ENCODE data around the gene CLBA1. TPM values are rescaled to one million over a fixed set of nuclear protein-coding genes. Genes with fewer than 3 reads are reported as not detected.

CLBA1 gene
- total and polyA plus RNA-seq, 9 of the 15 experiments (the other 6 are each of a cell fraction or from before 2014, with no cell fraction given) = 0.04 to 3.9 (median 2.6) TPM

DNA sequence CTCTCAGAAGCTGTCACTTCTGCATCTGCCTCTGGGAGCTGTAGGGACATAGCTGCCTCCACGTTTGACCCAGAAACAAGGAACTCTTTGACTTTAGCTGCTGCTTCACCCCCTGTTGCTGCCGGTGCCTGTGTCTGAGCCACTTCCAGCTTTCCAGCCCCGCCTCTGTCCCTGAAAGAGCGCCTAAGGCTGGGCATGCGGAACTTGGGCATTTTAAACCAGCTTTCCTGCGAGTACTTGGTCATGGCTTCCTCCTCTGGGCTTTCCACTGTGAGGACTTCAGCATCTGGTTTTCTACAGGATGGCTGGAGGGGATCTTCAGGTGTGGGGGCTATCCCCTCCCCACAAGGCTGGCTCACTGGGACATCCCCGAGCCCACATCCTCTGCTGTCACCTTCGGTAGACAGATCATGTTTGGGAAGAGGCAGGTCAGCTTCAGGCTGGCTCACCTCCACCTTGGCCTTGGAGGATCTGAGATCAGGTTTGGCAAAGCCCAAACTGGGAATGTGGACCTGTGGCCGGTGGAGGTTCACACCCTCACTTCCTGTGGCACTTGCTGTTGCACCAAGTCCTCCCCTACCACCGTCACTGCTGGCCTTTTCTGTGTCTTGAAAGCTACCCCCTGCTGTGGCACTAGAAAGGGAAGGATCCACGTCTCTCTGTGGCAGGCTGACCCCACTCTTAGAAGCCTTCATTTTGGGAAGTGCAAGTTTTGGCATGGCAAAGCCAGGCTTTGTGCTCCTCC lies 45.8 kb upstream of the CLBA1 start:
- in situ Hi-C loops (cut with MboI) (no loop called here), intact Hi-C loops (cut with micrococcal nuclease) (loop anchor here (1.0 kb wide), 1 partner anchor 44 kb away; no protein-coding TSS in a partner anchor)
- FAIRE-seq (no peak), ATAC-seq (no peak), DNase-seq (ENCODE audit: extremely low read depth in 1 of 4, low spot score in 3 of 4) (no peak)
- Histone ChIP-seq H4K20me1 (replicated peaks; ENCODE audit: control insufficient read depth, insufficient read depth, low read length) (no peaks in the 10 kb centered on the region; the same call in 1 of the 2 replicates), H3K9ac (ENCODE audit: insufficient read depth in 1 of 2, low read depth in 2 of 2, low read length in 2 of 2) (no peak overlapping the region), H3K79me2 (ENCODE audit: control insufficient read depth, insufficient read depth, low read length) (no peaks in the 10 kb centered on the region), H3K27me3 (ENCODE audit: control insufficient read depth in 2 of 2, insufficient read depth in 2 of 2, low read length in 2 of 2) (peaks cover 5 to 57% of the 10 kb centered on the region in 2 experiments; a peak in 4 of 5 replicates), H3K4me1 (replicated peaks in 1 of 2; ENCODE audit: control insufficient read depth in 2 of 2, insufficient read depth in 2 of 2, low read length in 2 of 2) (no peaks in the 10 kb centered on the region; a peak in 1 of 5 replicates), H3K36me3 (ENCODE audit: control insufficient read depth, insufficient read depth, low read length) (no peaks in the 10 kb centered on the region), H2AFZ (ENCODE audit: low read depth, low read length) (no peak overlapping the region), H3K4me2 (ENCODE audit: insufficient read depth, low read length) (no peak overlapping the region), H3K4me3 (no peak overlapping the region), H3K9me1 (ENCODE audit: control insufficient read depth, insufficient read depth, low read length) (no peaks in the 10 kb centered on the region), H3K27ac (ENCODE audit: extremely low read depth, low read depth, low read length) (no peak overlapping the region), H3K9me3 (replicated peaks; ENCODE audit: control insufficient read depth, insufficient read depth, low read depth, low read length) (no peaks in the 10 kb centered on the region)
- BruUV-seq (replicated peaks) = no TSS peak
- 0% methylated on average over 6 of the region's 11 CpGs for WGBS (ENCODE audit: insufficient coverage, low coverage, missing lambda C conversion rate)
- TF ChIP-seq ZNF140 (CRISPR knock-in tag; IDR thresholded peaks at IDR 0.05) = no peak
- no peak for TF ChIP-seq ILF3 (IDR thresholded peaks at IDR 0.05; ENCODE audit: borderline replicate concordance)
- TF ChIP-seq ZNF263 (CRISPR knock-in tag; IDR thresholded peaks at IDR 0.05; ENCODE audit: borderline replicate concordance) = no peak
- ChIA-PET POLR2A (interaction anchor here (0.6 to 0.7 kb wide), 2 partner anchors 12 to 32 kb away, joined by 3 read pairs; no protein-coding TSS in a partner anchor), CTCF (ENCODE audit: low intra/inter-chr PET ratio) (no interaction called here)

DNA sequence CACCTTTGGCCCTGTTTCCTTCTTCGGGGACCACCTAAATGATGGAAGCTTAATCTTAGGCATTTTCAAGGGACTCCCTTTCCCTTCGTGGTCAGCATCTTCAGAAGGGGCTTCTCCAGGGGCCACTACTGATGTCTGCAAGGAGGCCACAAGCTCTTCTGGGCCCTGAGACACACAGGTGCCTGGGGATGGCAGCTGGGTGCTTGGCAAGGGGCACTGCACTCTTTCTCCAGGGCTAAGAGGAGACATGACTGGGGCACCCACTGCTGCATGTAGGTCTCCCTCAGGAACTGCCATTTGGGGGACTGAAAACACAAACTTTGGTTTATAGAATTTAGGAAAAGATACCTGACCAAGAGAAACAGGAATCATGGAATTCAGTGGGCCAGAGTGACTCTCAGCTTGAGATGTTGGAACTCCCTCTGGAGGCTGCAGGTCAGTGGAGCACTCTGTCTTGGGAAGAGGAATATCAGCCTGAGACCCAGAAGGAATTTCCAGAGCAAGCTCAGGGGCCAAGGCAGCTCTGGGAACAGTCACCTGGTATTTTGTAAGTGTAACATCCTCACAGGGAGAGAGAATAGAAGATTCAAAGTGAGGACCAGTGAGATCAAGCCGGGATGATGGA lies 45.0 kb upstream of the CLBA1 start:
- no peak overlapping the region for H2AFZ ChIP-seq (ENCODE audit: low read depth, low read length)
- H3K4me2 ChIP-seq (ENCODE audit: insufficient read depth, low read length) = no peak overlapping the region
- no TSS peak for BruUV-seq (replicated peaks)
- no peaks in the 10 kb centered on the region for H3K36me3 ChIP-seq (ENCODE audit: control insufficient read depth, insufficient read depth, low read length)
- DNase-seq (ENCODE audit: extremely low read depth in 1 of 4, low spot score in 3 of 4) = no peak
- no peak for ATAC-seq
- no peaks in the 10 kb centered on the region; the same call in 1 of the 2 replicates for H4K20me1 ChIP-seq (replicated peaks; ENCODE audit: control insufficient read depth, insufficient read depth, low read length)
- H3K9me3 ChIP-seq (replicated peaks; ENCODE audit: control insufficient read depth, insufficient read depth, low read depth, low read length) = no peaks in the 10 kb centered on the region
- in situ Hi-C loops (cut with MboI) = no loop called here
- no peak overlapping the region for H3K4me3 ChIP-seq
- H3K27me3 ChIP-seq (ENCODE audit: control insufficient read depth in 2 of 2, insufficient read depth in 2 of 2, low read length in 2 of 2) = peaks cover 5 to 53% of the 10 kb centered on the region in 2 experiments; a peak in 4 of 5 replicates
- CTCF ChIA-PET (ENCODE audit: low intra/inter-chr PET ratio) = no interaction called here
- no peaks in the 10 kb centered on the region for H3K9me1 ChIP-seq (ENCODE audit: control insufficient read depth, insufficient read depth, low read length)
- no peaks in the 10 kb centered on the region; a peak in 1 of 5 replicates for H3K4me1 ChIP-seq (replicated peaks in 1 of 2; ENCODE audit: control insufficient read depth in 2 of 2, insufficient read depth in 2 of 2, low read length in 2 of 2)
- no peak for FAIRE-seq
- H3K79me2 ChIP-seq (ENCODE audit: control insufficient read depth, insufficient read depth, low read length) = no peaks in the 10 kb centered on the region
- POLR2A ChIA-PET = no interaction called here
- no peak overlapping the region for H3K27ac ChIP-seq (ENCODE audit: extremely low read depth, low read depth, low read length)
- TF ChIP-seq, protein P1, sequence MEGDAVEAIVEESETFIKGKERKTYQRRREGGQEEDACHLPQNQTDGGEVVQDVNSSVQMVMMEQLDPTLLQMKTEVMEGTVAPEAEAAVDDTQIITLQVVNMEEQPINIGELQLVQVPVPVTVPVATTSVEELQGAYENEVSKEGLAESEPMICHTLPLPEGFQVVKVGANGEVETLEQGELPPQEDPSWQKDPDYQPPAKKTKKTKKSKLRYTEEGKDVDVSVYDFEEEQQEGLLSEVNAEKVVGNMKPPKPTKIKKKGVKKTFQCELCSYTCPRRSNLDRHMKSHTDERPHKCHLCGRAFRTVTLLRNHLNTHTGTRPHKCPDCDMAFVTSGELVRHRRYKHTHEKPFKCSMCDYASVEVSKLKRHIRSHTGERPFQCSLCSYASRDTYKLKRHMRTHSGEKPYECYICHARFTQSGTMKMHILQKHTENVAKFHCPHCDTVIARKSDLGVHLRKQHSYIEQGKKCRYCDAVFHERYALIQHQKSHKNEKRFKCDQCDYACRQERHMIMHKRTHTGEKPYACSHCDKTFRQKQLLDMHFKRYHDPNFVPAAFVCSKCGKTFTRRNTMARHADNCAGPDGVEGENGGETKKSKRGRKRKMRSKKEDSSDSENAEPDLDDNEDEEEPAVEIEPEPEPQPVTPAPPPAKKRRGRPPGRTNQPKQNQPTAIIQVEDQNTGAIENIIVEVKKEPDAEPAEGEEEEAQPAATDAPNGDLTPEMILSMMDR (IDR thresholded peaks at IDR 0.05 in 2 of 3, conservative IDR thresholded peaks at IDR 0.05 in 1 of 3; ENCODE audit: insufficient read depth in 2 of 3, low read depth in 1 of 3, low read length in 3 of 3) = peak; percentile 13 to 52 (median 21); a peak in 2 of 6 replicates
- TF ChIP-seq DACH1 (IDR thresholded peaks at IDR 0.05; ENCODE audit: partially characterized antibody) (no peak), RAD21 (CRISPR knock-in tag; conservative IDR thresholded peaks at IDR 0.05 in 1 of 2, IDR thresholded peaks at IDR 0.05 in 1 of 2) (peak in 1 of 2 experiments; percentile 6; a peak in 1 of 4 replicates), ZNF696 (CRISPR knock-in tag; conservative IDR thresholded peaks at IDR 0.05) (no peak)
- no peak overlapping the region for H3K9ac ChIP-seq (ENCODE audit: insufficient read depth in 1 of 2, low read depth in 2 of 2, low read length in 2 of 2)
- 3% methylated on average over 3 of the region's 3 CpGs for WGBS (ENCODE audit: insufficient coverage, low coverage, missing lambda C conversion rate)
- intact Hi-C loops (cut with micrococcal nuclease) = loop anchor here (1.0 kb wide), 1 partner anchor 44 kb away; no protein-coding TSS in a partner anchor

Data from K562 (cell line).